Measurements from ENCODE around the gene PLEKHH1.

The PLEKHH1 gene

GRCh38 chr14:67532998-67533753 is at the start of gene PLEKHH1:
TSS of gene PLEKHH1 (plus strand) at chr14:67533290. CDS start at chr14:67541868, 8,578 bp downstream.
- no peak for FAIRE-seq

- no peak for FAIRE-seq
These were observed 49.4 kb upstream of the PLEKHH1 start for GRCh38 chr14:67483579-67484285.

GRCh38 chr14:67485501-67486095 is 47.5 kb upstream of the PLEKHH1 start:
- no peak for FAIRE-seq

DNA sequence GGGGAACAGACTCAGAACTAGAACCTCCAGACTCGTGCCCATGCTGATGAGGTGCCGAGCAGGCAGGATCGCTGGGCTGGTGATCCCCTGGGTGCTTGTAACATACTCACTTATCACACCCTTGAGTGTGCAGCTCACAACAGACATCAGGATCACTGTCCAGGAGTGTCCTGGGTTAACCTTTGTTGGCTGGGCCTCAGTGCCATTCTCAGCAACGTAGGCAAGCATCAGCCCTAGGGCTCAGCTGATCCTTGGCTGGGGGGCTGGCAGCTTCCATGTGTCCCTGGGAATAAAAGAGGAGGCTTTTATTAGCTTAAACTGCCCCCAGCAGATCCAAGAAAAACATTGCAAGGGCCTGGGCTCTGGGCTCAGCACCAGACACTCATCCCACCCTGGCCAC is 46.2 kb upstream of the PLEKHH1 start:
- no peak for FAIRE-seq

DNA sequence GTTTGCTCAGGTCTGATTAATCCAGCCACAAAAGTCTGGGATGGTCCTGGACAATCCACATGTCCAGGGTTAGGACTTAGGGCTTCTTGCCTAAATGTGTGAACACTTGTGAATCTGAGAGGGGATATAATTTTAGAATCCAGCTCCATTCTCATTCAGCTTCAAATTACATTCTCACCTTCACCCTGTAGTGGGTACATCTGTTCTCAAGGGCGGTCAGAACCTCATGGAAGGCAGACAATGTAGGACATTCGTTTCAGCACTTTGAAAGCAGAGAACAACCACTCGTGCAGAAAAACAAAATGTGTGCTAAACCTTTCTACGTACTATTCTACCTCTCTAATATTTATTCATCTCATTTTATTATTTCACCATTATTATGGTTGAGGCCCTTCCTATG is 45.8 kb upstream of the PLEKHH1 start:
- FAIRE-seq = no peak

GRCh38 chr14:67487937-67488893 is 44.9 kb upstream of the PLEKHH1 start, which contains the start of gene TMEM229B:
TSS of gene TMEM229B (minus strand) at chr14:67488721. CDS start at chr14:67473923, 14,798 bp downstream.
- FAIRE-seq = no peak

DNA sequence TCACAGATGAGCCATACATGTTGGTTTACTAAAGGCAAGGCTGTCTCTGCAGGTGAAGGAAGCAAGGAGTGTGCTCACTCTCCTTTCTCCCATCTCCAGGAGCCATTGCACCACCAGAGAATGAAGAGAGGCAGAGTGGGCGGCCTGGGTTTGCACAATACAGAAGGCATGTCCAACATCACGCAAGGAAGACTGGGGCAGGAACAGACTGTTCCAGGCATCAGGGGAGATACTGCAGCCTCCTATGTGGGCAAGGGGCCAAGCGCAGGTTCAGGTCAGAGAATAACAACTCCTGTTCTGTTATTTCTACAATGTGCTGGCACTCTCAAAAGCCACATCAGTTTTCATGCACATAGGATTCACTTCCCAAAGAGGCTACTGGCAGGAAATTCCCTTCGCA is 42.9 kb upstream of the PLEKHH1 start:
- no peak for FAIRE-seq

DNA sequence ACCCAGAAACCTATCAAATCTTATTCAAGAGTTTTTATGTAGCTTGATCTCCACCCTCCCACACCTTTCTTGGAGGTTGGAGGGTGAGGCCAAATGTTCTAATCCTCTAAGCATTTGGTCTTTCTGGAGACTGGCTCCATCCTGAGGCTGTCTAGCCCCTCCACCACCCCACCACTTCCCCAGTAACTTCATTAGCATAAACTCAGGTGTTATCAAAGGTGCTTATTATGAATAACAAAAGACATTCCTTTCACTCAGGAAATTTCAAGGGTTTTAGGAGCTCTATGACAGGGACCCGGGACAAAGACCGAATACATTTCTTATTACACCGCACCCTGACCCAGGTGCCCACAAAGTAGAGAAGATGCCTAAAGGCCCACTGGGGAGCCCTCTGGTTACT is 41.8 kb upstream of the PLEKHH1 start:
- no peak for FAIRE-seq

GRCh38 chr14:67491741-67492507 is 41.2 kb upstream of the PLEKHH1 start:
- FAIRE-seq = no peak

GRCh38 chr14:67492538-67492937 is 40.6 kb upstream of the PLEKHH1 start:
- no peak for FAIRE-seq

DNA sequence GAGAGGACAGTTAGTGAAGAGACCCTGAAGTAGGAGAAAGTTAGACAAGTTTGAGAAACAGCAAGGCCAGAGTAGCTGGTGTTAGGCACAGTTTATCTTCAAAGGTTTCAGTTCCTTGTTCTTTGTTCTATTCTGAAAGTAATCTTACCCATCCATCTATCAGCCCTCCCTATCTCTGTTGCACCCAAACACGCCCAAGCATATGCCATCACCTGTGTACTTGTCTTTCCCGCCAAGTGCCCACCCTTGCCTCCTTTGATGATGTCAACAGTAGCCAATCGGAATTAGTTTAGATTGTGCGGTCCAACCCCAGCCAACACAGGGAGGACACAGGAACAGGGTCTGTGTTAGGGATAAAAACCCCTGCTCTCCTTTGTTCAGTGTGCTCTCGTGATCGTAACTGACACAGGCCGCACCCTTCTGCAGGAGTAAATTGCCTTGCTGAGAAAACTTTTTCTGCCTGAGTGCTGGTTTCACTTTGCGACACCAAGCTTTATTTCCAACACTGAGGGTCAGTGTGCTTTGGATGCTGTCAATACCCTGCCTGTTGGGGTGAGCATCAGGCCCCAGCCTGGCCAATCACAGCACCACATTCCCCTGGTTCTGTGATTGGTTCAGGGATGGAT is 39.9 kb upstream of the PLEKHH1 start:
- no peak for FAIRE-seq

DNA sequence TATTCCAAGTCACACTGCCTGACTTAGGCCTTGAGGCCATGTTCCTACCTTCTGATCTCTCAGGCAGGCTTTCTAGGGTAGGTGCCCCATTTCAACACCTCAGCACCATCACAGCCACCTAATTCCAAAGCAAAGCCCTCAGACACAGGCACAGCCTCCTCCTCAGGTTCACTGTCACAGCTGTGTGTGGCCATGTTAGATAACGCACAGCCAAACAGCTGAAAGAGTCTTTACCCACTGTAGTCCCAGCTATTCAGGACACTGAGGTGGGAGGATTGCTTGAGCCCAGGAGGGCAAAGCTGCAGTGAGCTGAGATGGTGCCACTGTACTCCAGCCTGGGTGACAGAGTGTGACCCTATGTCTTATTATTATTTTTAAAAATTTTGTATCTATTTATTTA is 37.3 kb upstream of the PLEKHH1 start:
- no peak for FAIRE-seq

- FAIRE-seq = no peak
These were observed 35.9 kb upstream of the PLEKHH1 start for GRCh38 chr14:67497216-67497615.

DNA sequence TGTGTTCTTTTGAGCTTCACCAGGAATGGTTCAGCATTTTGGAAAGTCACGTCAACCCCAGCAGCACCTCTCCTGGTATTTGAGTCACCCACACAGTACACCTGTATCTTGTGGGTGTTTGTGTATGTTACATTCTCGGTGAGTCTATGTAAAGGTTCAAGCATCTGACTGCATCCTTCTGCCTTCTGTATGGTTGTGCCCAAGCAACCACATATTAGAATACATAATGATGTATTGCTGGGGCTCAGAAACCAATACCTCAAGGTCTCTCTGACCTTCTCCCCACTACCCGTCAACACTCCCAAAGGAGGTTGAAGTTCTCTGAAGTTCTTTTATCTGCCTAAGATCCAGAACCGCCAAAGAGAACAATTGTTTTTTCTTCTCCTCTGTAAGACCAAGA is 35.4 kb upstream of the PLEKHH1 start:
- FAIRE-seq = no peak

DNA sequence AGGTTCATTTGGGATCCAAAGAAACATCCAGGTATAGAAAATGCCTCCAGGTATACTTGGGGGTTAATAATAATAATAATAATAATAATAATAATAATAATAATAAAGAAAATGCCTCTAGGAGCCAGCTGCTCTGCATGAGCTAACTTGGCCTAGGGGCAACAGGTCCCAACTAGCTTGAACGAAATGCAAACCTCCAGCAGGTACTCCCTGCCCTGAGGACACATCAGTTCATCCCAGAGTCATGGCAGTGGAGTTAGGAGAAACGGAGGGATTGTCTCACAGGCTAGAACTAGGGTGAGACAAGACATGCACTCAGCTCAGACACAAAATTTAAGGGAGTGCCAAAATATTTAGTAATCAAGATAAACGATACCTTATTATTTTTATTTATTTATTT is 32.1 kb upstream of the PLEKHH1 start:
- FAIRE-seq = no peak

DNA sequence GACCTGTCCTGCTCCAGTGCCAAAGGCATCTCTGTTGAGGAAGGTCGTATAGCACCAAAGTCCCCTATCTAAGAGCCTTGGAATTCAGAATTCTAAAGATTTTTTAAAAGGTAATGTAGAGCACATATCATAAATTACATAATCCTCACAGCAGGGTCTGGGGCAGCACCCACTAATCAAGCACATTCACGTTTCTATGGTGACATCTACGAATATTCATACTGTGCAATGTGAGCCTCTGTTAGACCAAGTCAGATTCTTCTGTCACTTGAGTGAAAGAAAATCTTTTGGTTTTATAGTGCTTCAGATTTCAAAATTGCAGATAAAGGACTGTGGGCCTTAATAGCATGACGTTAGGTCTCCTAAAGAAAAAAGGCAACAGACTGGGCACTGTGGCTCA is 31.4 kb upstream of the PLEKHH1 start:
- FAIRE-seq = no peak

DNA sequence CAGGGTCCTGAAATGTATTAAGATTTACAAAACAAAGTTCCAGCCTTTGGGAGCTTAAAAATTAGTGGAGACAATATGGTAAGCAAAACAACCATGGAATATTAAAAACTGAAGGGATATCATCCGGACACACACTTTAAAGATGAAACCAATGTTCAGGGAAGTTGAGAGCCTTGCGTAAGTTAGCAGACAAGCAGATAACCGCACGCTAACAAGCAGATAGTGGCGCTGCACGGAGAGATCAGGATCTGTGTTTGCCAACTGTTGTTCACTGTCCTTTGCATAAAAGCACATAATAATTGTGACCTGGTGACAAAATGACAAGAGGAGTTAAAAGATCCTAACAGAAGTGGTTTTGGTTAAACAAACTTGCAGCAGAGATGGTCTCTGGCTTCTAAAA is 30.2 kb upstream of the PLEKHH1 start:
- no peak for FAIRE-seq

- FAIRE-seq = no peak
These were observed 29.8 kb upstream of the PLEKHH1 start for GRCh38 chr14:67503331-67503730.

- FAIRE-seq = no peak
These were observed 27.8 kb upstream of the PLEKHH1 start for GRCh38 chr14:67505254-67505653.

DNA sequence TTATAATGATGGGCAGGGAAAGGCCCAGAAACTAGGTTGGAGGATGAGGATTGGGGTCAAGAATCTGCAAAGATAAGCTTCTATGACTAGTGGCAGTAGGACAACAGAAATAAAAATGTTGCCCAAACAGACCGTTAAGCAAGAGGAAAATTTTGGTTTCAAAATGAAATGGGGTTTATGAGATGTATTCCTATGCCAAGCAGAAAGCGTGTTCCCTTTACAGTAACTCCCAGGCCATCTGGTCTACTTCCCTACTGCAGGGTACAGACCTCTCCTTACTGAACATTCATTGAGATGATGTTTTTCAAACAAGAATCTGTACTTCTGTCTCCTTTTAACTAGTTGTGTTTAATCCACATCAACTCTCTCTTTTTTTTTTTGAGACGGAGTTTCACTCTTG is 24.1 kb upstream of the PLEKHH1 start:
- FAIRE-seq = no peak

DNA sequence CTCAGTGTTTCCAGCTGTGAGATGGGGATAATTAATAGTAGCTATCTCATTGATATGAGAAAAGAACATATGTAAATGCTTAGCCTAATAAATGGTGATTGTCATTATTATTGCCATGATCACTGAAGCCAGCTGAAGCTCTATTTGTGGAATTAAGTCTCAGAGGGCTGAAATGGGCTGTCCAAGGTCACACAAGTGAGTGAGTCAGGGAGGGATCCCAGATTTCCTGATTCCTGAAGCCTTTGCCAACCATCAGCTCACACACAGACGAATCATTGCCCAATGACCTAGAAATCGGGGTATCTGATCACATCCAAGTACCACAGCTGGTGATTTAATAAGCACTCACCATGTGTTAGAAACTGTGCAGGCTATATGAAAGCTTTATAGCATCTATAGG is 23.0 kb upstream of the PLEKHH1 start:
- no peak for FAIRE-seq

- no peak for FAIRE-seq
These were observed 22.3 kb upstream of the PLEKHH1 start for GRCh38 chr14:67510836-67511235.

Measured in TTC549 (cell line).